Parathyroid adenoma (tissue), 2 donors: ENCODE results near the gene ZNF571.

ENCODE experiments used
- H2AFZ ChIP-seq: fragments of 300-600 bp; sonication (generic); one replicate; pipeline ENCODE4 v1.7.0; 2017; ENCODE audit warnings: antibody characterized with exemption, mild to moderate bottlenecking
- H3K27ac ChIP-seq: fragments of 300-600 bp; sonication (generic); one replicate; pipeline ENCODE4 v1.7.0; 2017
- H3K27me3 ChIP-seq: fragments of 300-600 bp; sonication (generic); one replicate; pipeline ENCODE4 v1.7.0; 2017; ENCODE audit warnings: low read length; ENCODE audit not compliant: control insufficient read depth, insufficient read depth
- H3K36me3 ChIP-seq: fragments of 300-600 bp; sonication (generic); one replicate; pipeline ENCODE4 v1.7.0; 2017; ENCODE audit warnings: low read length; ENCODE audit not compliant: control insufficient read depth, insufficient read depth
- H3K4me1 ChIP-seq: fragments of 300-600 bp; sonication (generic); one replicate; pipeline ENCODE4 v1.7.0; 2017; ENCODE audit warnings: control low read depth
- H3K4me2 ChIP-seq: fragments of 300-600 bp; sonication (generic); one replicate; pipeline ENCODE4 v1.7.0; 2017; ENCODE audit warnings: low read length
- H3K4me3 ChIP-seq: fragments of 300-600 bp; sonication (generic); one replicate; pipeline ENCODE4 v1.7.0; 2017; ENCODE audit warnings: low read depth, low read length
- H3K79me2 ChIP-seq: fragments of 300-600 bp; sonication (generic); one replicate; pipeline ENCODE4 v1.7.0; 2017; ENCODE audit warnings: control low read depth
- H3K9ac ChIP-seq: fragments of 300-600 bp; sonication (generic); one replicate; pipeline ENCODE4 v1.7.0; 2017; ENCODE audit warnings: mild to moderate bottlenecking
- H3K9me3 ChIP-seq: fragments of 300-600 bp; sonication (generic); one replicate; pipeline ENCODE4 v1.7.0; 2017; ENCODE audit warnings: low read length; ENCODE audit not compliant: control insufficient read depth
- CTCF ChIP-seq: fragments of 300-600 bp; sonication (generic); IDR thresholded peaks from one replicate; pipeline ENCODE4 v1.7.0; 2017; ENCODE audit warnings: antibody characterized with exemption, mild to moderate bottlenecking
- donor health status: primary hyperparathyroidism.

The ZNF571 gene

GRCh38 chr19:37551129-37551993 is 43.2 kb downstream of the ZNF571 start:
- Histone ChIP-seq H3K9ac (no peak overlapping the region), H3K27ac (no peak overlapping the region), H3K4me3 (no peak overlapping the region), H3K4me1 (no peaks in the 10 kb centered on the region), H3K4me2 (no peak overlapping the region), H3K79me2 (no peaks in the 10 kb centered on the region), H3K9me3 (peaks cover 8% of the 10 kb centered on the region), H3K36me3 (peaks cover 2% of the 10 kb centered on the region), H3K27me3 (no peaks in the 10 kb centered on the region), H2AFZ (no peak overlapping the region)
- no peak for TF ChIP-seq CTCF

- Histone ChIP-seq H3K4me1 (no peaks in the 10 kb centered on the region), H3K36me3 (peaks cover 16% of the 10 kb centered on the region), H2AFZ (no peak overlapping the region), H3K4me2 (no peak overlapping the region), H3K9ac (no peak overlapping the region), H3K27ac (no peak overlapping the region), H3K9me3 (peaks cover 3% of the 10 kb centered on the region), H3K79me2 (no peaks in the 10 kb centered on the region), H3K4me3 (no peak overlapping the region), H3K27me3 (no peaks in the 10 kb centered on the region)
- no peak for TF ChIP-seq CTCF
Measured at GRCh38 chr19:37537391-37537947, 57.1 kb downstream of the ZNF571 start.

- Histone ChIP-seq H3K79me2 (no peaks in the 10 kb centered on the region), H3K27ac (no peak overlapping the region), H3K4me3 (no peak overlapping the region), H3K4me1 (no peaks in the 10 kb centered on the region), H3K9ac (no peak overlapping the region), H2AFZ (no peak overlapping the region), H3K9me3 (no peaks in the 10 kb centered on the region), H3K27me3 (no peaks in the 10 kb centered on the region), H3K36me3 (no peaks in the 10 kb centered on the region), H3K4me2 (no peak overlapping the region)
- no peak for TF ChIP-seq CTCF
Measured at GRCh38 chr19:37519890-37520289, 74.7 kb downstream of the ZNF571 start.
